IMR-90 (cell line): Measurements from ENCODE around the gene GCSH. TPM values are rescaled to one million over a fixed set of nuclear protein-coding genes. Genes with fewer than 3 reads are reported as not detected.

ENCODE experiments used
- ATAC-seq: fragments of 200-7000 bp; cut with Tn5 transposase; 2 replicates; pipeline ENCODE4 v1.9.1; 2020; ENCODE audit warnings: low read depth, mild to moderate bottlenecking, moderate library complexity
- BruUV-seq: library from RNA; stranded (reverse); fragments of 400-500 nt; replicated peaks from 2 replicates; lab custom pipeline; 2021; lab: Mats Ljungman, UMichigan
- CTCF ChIA-PET: fragments of 300-600 bp; formaldehyde crosslinking; extraction: SDS; loops from one replicate; lab custom pipeline; 2021; ENCODE audit warnings: antibody characterized with exemption; lab: Yijun Ruan, JAX
- POLR2A ChIA-PET: fragments of 300-600 bp; sonication (Branson Sonifier 250); formaldehyde crosslinking; loops from one replicate; lab custom pipeline; 2022; ENCODE audit warnings: antibody characterized with exemption; ENCODE audit not compliant: unreplicated experiment; lab: Charles Lee
- DNase-seq: peaks from one replicate; pipeline ENCODE4 v3.0.0; 2013
- H2AFZ ChIP-seq: replicated peaks from 2 replicates; pipeline ENCODE3; 2013; ENCODE audit warnings: low read length, mild to moderate bottlenecking; ENCODE audit not compliant: poor library complexity
- H2AK5ac ChIP-seq: 2 replicates; pipeline ENCODE4 v1.6.1; 2013; ENCODE audit warnings: low read depth, low read length, inconsistent platforms
- H2AK9ac ChIP-seq: replicated peaks from 2 replicates; pipeline ENCODE3; 2013; ENCODE audit warnings: mild to moderate bottlenecking, low read depth, low read length, moderate library complexity; ENCODE audit not compliant: poor library complexity
- H2BK120ac ChIP-seq: 2 replicates; pipeline ENCODE4 v1.6.1; 2013; ENCODE audit warnings: low read depth, low read length, inconsistent platforms
- H2BK15ac ChIP-seq: 3 replicates; pipeline ENCODE4 v1.6.1; 2013; ENCODE audit warnings: low read depth, low read length, inconsistent platforms
- H2BK20ac ChIP-seq: 2 replicates; pipeline ENCODE4 v1.6.1; 2013; ENCODE audit warnings: low read depth, mild to moderate bottlenecking, inconsistent platforms, low read length, moderate library complexity
- H2BK5ac ChIP-seq: 2 replicates; pipeline ENCODE4 v1.6.1; 2013; ENCODE audit warnings: mild to moderate bottlenecking, low read depth, low read length, inconsistent platforms; ENCODE audit not compliant: poor library complexity, severe bottlenecking
- H3K14ac ChIP-seq: replicated peaks from 2 replicates; pipeline ENCODE4 v1.6.1; 2013; ENCODE audit warnings: low read depth, low read length, inconsistent platforms
- H3K18ac ChIP-seq: 2 replicates; pipeline ENCODE4 v1.6.1; 2013; ENCODE audit warnings: low read depth, low read length, control low read depth
- H3K23ac ChIP-seq: 2 replicates; pipeline ENCODE4 v1.6.1; 2013; ENCODE audit warnings: low read depth, low read length, inconsistent platforms
- H3K27ac ChIP-seq: 2 replicates; pipeline ENCODE4 v1.5.1; 2013; ENCODE audit warnings: mild to moderate bottlenecking, control low read depth, low read length; ENCODE audit not compliant: insufficient read depth
- H3K27me3 ChIP-seq: 2 replicates; pipeline ENCODE4 v1.6.1; 2013; ENCODE audit warnings: low read length; ENCODE audit not compliant: control insufficient read depth, insufficient read depth
- H3K36me3 ChIP-seq: 2 replicates; pipeline ENCODE4 v1.6.1; 2013; ENCODE audit warnings: low read length, mixed read lengths; ENCODE audit not compliant: control insufficient read depth, insufficient read depth
- H3K4ac ChIP-seq: 2 replicates; pipeline ENCODE4 v1.6.1; 2013; ENCODE audit warnings: low read depth, low read length, inconsistent platforms
- H3K4me1 ChIP-seq: 2 replicates; pipeline ENCODE4 v1.6.1; 2013; ENCODE audit warnings: low read length, mixed read lengths; ENCODE audit not compliant: control insufficient read depth, insufficient read depth
- H3K4me2 ChIP-seq: 2 replicates; pipeline ENCODE4 v1.6.1; 2013; ENCODE audit warnings: low read depth, mild to moderate bottlenecking, control low read depth, low read length, moderate library complexity
- H3K4me3 ChIP-seq: 2 replicates; pipeline ENCODE4 v1.5.1; 2013; ENCODE audit warnings: low read depth, mild to moderate bottlenecking, control low read depth, low read length, moderate library complexity; ENCODE audit not compliant: insufficient read depth
- H3K56ac ChIP-seq: 2 replicates; pipeline ENCODE4 v1.6.1; 2013; ENCODE audit warnings: low read length, inconsistent platforms; ENCODE audit not compliant: insufficient read depth; ENCODE audit errors: extremely low read depth
- H3K79me1 ChIP-seq, 2 experiments: 2 replicates each; pipeline ENCODE4 v1.6.1; 2013; ENCODE audit warnings: low read length in 2 of 2, inconsistent platforms in 1 of 2, low read depth in 1 of 2
- H3K9ac ChIP-seq: 2 replicates; pipeline ENCODE4 v1.6.1; 2013; ENCODE audit warnings: low read depth, low read length, control low read depth
- H3K9me1 ChIP-seq: 2 replicates; pipeline ENCODE4 v1.6.1; 2013; ENCODE audit warnings: low read length, inconsistent platforms; ENCODE audit not compliant: insufficient read depth
- H3K9me3 ChIP-seq: 2 replicates; pipeline ENCODE4 v1.6.1; 2013; ENCODE audit warnings: low read length; ENCODE audit not compliant: control insufficient read depth, insufficient read depth
- H4K20me1 ChIP-seq: 2 replicates; pipeline ENCODE4 v1.6.1; 2013; ENCODE audit warnings: low read length, inconsistent platforms; ENCODE audit not compliant: insufficient read depth
- H4K5ac ChIP-seq: 2 replicates; pipeline ENCODE4 v1.6.1; 2013; ENCODE audit warnings: mild to moderate bottlenecking, low read depth, low read length, control low read depth
- H4K8ac ChIP-seq, 2 experiments: 2 replicates each; pipeline ENCODE4 v1.6.1; 2013; ENCODE audit warnings: low read depth in 2 of 2, low read length in 2 of 2, control low read depth in 1 of 2, inconsistent platforms in 1 of 2
- H4K91ac ChIP-seq: 2 replicates; pipeline ENCODE4 v1.6.1; 2013; ENCODE audit warnings: low read depth, low read length, inconsistent platforms; ENCODE audit not compliant: insufficient read depth
- BHLHE40 ChIP-seq: fragments of 150-350 bp; IDR thresholded peaks from 2 replicates; pipeline ENCODE4 v1.6.1; 2016; ENCODE audit warnings: mild to moderate bottlenecking, low read depth, low read length
- CEBPB ChIP-seq: IDR thresholded peaks from 2 replicates; pipeline ENCODE4 v1.6.1; 2012; ENCODE audit warnings: low read depth, low read length, improper control_type of control experiment
- CHD1 ChIP-seq: IDR thresholded peaks from 2 replicates; pipeline ENCODE4 v1.6.1; 2012; ENCODE audit warnings: low read depth, low read length, improper control_type of control experiment
- FOS ChIP-seq: fragments of 150-350 bp; IDR thresholded peaks from 2 replicates; pipeline ENCODE4 v1.6.1; 2016; ENCODE audit warnings: low read depth, low read length
- MAFK ChIP-seq: IDR thresholded peaks from 2 replicates; pipeline ENCODE4 v1.6.1; 2012; ENCODE audit warnings: low read depth, low read length, improper control_type of control experiment
- MAZ ChIP-seq: IDR thresholded peaks from 2 replicates; pipeline ENCODE4 v1.6.1; 2012; ENCODE audit warnings: low read depth, mild to moderate bottlenecking, low read length, improper control_type of control experiment, moderate library complexity, borderline replicate concordance
- MXI1 ChIP-seq: IDR thresholded peaks from 2 replicates; pipeline ENCODE4 v1.6.1; 2012; ENCODE audit warnings: low read depth, mild to moderate bottlenecking, low read length, moderate library complexity, borderline replicate concordance
- NFE2L2 ChIP-seq: fragments of 150-350 bp; IDR thresholded peaks from 2 replicates; pipeline ENCODE4 v1.6.1; 2016; ENCODE audit warnings: low read depth, mild to moderate bottlenecking, low read length
- POLR2A ChIP-seq: IDR thresholded peaks from 2 replicates; pipeline ENCODE4 v1.6.1; 2012; ENCODE audit warnings: mild to moderate bottlenecking, low read depth, low read length
- RAD21 ChIP-seq: IDR thresholded peaks from 2 replicates; pipeline ENCODE4 v1.6.1; 2012; ENCODE audit warnings: low read length, improper control_type of control experiment
- RCOR1 ChIP-seq: IDR thresholded peaks from 2 replicates; pipeline ENCODE4 v1.6.1; 2012; ENCODE audit warnings: mild to moderate bottlenecking, low read length, improper control_type of control experiment; ENCODE audit not compliant: insufficient replicate concordance
- RFX5 ChIP-seq: IDR thresholded peaks from 2 replicates; pipeline ENCODE4 v1.8.0; 2012; ENCODE audit warnings: low read depth, mild to moderate bottlenecking, low read length, moderate library complexity
- SMC3 ChIP-seq: fragments of 150-350 bp; IDR thresholded peaks from 2 replicates; pipeline ENCODE4 v1.6.1; 2016; ENCODE audit warnings: low read depth, mild to moderate bottlenecking, antibody characterized with exemption, low read length, moderate library complexity
- WGBS, 2 experiments: methylation state at CpG; one replicate each; pipeline versions ENCODE4 v1.1.5 to v1.1.7; 2013; ENCODE audit warnings: missing lambda C conversion rate in 2 of 2; ENCODE audit not compliant: insufficient read length in 1 of 2; ENCODE audit errors: extremely low coverage in 2 of 2; 5-methylcytosine and 5-hydroxymethylcytosine counted together
- dilution Hi-C: fragments of 300-500 bp; cut with HindIII; formaldehyde crosslinking; loops from one replicate; pipeline ENCODE4 v1.14.3; 2018; ENCODE audit warnings: low sequenced_read_pairs; ENCODE audit not compliant: unreplicated experiment
- in situ Hi-C: fragments of 300-500 bp; cut with MboI; formaldehyde crosslinking; loops from 3 replicates; pipeline ENCODE4 v1.14.3; 2019; ENCODE audit warnings: low sequenced_read_pairs, inconsistent platforms, mixed read lengths
- intact Hi-C: fragments of 100-400 bp; cut with micrococcal nuclease; formaldehyde crosslinking; loops from 2 replicates; pipeline ENCODE4 v1.10.0; 2022
- polyA plus RNA-seq, 3 experiments: library from polyadenylated mRNA; depleted of rRNA; stranded (reverse); fragments of >200 nt; gene quantifications; 2 replicates each; pipeline ENCODE4 v1.2.3, GENCODE V29; 2012; ENCODE audit warnings: low replicate concordance in 1 of 3
- total RNA-seq: library from RNA; depleted of rRNA; stranded (reverse); fragments of >200 nt; gene quantifications from 2 replicates; pipeline ENCODE4 v1.2.3, GENCODE V29; 2012
- TF ChIP-seq, protein P1 (sequence below): fragments of 150-350 bp; IDR thresholded peaks from 2 replicates; pipeline ENCODE4 v1.6.1; 2016; ENCODE audit warnings: low read depth, mild to moderate bottlenecking, low read length, moderate library complexity, borderline replicate concordance
- TF ChIP-seq, protein P2 (sequence below): fragments of 150-350 bp; IDR thresholded peaks from 2 replicates; pipeline ENCODE4 v1.6.1; 2017; ENCODE audit warnings: mild to moderate bottlenecking, antibody characterized with exemption, low read length, low read depth
- TF ChIP-seq, protein P3 (sequence below): conservative IDR thresholded peaks from 2 replicates; pipeline ENCODE4 v1.5.1; 2012; ENCODE audit warnings: mild to moderate bottlenecking, low read depth, low read length, improper control_type of control experiment

The GCSH gene
- total and polyA plus RNA-seq, 2 of the 4 experiments (the other 2 are of a cell fraction), result 9.3 to 21.2 TPM

DNA sequence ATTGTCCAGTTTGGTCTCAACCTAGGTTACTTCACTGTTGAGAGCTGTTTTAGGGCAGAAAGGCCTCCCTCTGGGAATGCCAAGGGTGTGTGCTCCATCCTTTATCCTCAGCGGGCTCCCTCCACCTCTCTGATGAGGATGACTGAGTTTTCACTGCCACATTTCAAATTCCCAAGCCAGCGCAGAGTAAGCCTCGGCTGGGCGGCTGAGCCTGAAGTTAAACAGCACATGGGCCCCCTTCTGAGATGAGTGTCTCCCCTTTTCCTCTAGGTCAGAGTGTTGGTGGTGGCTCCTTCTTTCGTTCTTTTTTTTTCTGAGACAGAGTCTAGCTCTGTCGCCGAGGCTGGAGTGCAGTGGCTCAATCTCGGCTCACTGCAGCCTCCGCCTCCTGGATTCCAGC lies 5.5 kb upstream of the GCSH start:
- Histone ChIP-seq H3K4me3 (no peak overlapping the region), H3K4me1 (no peaks in the 10 kb centered on the region), H3K36me3 (no peaks in the 10 kb centered on the region), H2BK15ac (no peak overlapping the region), H3K9me3 (no peaks in the 10 kb centered on the region), H3K79me1 (no peaks in the 10 kb centered on the region), H4K91ac (no peak overlapping the region), H4K20me1 (no peaks in the 10 kb centered on the region), H3K27me3 (no peaks in the 10 kb centered on the region; the same call in 1 of the 2 replicates), H3K27ac (no peak overlapping the region), H2AK5ac (no peak overlapping the region), H2AFZ (no peak overlapping the region), H2AK9ac (no peak overlapping the region), H3K4ac (no peak overlapping the region), H3K18ac (no peak overlapping the region), H3K9ac (no peak overlapping the region), H4K5ac (no peak overlapping the region), H3K14ac (no peak overlapping the region), H2BK5ac (no peak overlapping the region), H3K23ac (no peak overlapping the region), H3K4me2 (no peak overlapping the region), H2BK120ac (no peak overlapping the region), H3K9me1 (no peaks in the 10 kb centered on the region), H3K56ac (no peak overlapping the region), H2BK20ac (no peak overlapping the region), H4K8ac (no peak overlapping the region)
- POLR2A ChIA-PET, result no interaction called here
- DNase-seq (no peak), ATAC-seq (no peak)
- TF ChIP-seq RCOR1, result no peak
- no peak for TF ChIP-seq NFE2L2
- TF ChIP-seq CEBPB, result no peak
- no peak for TF ChIP-seq RFX5
- no peak for TF ChIP-seq MAFK
- TF ChIP-seq MXI1, result no peak
- TF ChIP-seq, protein P1, sequence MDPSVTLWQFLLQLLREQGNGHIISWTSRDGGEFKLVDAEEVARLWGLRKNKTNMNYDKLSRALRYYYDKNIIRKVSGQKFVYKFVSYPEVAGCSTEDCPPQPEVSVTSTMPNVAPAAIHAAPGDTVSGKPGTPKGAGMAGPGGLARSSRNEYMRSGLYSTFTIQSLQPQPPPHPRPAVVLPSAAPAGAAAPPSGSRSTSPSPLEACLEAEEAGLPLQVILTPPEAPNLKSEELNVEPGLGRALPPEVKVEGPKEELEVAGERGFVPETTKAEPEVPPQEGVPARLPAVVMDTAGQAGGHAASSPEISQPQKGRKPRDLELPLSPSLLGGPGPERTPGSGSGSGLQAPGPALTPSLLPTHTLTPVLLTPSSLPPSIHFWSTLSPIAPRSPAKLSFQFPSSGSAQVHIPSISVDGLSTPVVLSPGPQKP, result no peak
- TF ChIP-seq SMC3, result no peak
- TF ChIP-seq, protein P2, sequence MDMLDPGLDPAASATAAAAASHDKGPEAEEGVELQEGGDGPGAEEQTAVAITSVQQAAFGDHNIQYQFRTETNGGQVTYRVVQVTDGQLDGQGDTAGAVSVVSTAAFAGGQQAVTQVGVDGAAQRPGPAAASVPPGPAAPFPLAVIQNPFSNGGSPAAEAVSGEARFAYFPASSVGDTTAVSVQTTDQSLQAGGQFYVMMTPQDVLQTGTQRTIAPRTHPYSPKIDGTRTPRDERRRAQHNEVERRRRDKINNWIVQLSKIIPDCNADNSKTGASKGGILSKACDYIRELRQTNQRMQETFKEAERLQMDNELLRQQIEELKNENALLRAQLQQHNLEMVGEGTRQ, result no peak
- TF ChIP-seq BHLHE40, result no peak
- TF ChIP-seq, protein P3, sequence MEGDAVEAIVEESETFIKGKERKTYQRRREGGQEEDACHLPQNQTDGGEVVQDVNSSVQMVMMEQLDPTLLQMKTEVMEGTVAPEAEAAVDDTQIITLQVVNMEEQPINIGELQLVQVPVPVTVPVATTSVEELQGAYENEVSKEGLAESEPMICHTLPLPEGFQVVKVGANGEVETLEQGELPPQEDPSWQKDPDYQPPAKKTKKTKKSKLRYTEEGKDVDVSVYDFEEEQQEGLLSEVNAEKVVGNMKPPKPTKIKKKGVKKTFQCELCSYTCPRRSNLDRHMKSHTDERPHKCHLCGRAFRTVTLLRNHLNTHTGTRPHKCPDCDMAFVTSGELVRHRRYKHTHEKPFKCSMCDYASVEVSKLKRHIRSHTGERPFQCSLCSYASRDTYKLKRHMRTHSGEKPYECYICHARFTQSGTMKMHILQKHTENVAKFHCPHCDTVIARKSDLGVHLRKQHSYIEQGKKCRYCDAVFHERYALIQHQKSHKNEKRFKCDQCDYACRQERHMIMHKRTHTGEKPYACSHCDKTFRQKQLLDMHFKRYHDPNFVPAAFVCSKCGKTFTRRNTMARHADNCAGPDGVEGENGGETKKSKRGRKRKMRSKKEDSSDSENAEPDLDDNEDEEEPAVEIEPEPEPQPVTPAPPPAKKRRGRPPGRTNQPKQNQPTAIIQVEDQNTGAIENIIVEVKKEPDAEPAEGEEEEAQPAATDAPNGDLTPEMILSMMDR, result no peak
- TF ChIP-seq FOS, result no peak
- no peak for TF ChIP-seq RAD21
- no peak for TF ChIP-seq CHD1
- TF ChIP-seq POLR2A, result no peak
- TF ChIP-seq MAZ, result no peak
- WGBS, 2 experiments, result no CpG with 5 or more reads among the region's 9 CpGs
- in situ Hi-C loops, result no loop called here
- dilution Hi-C loops, result no loop called here
- BruUV-seq, result no TSS peak
- CTCF ChIA-PET, result interaction anchor here (0.6 kb wide), 1 partner anchor 104 kb away, joined by 8 read pairs; no protein-coding TSS in a partner anchor
- intact Hi-C loops, result no loop called here
